Frontal cortex (tissue), 4 donors: Measurements from ENCODE around the gene SH3RF3. TPM values are rescaled to one million over a fixed set of nuclear protein-coding genes. Genes with fewer than 3 reads are reported as not detected.

Experiments
- DNase-seq, 2 donors: peaks; one replicate each; pipeline ENCODE4 v3.0.0; 2012; ENCODE audit warnings: low spot score in 2 of 2
- FAIRE-seq: peaks from 2 replicates; lab custom pipeline; 2012; peaks lifted over from hg19 to GRCh38; lab: Jason Lieb, UNC
- total RNA-seq: library from RNA; depleted of rRNA; stranded (reverse); fragments of >200 nt; gene quantifications from one replicate; pipeline ENCODE4 v1.2.3, GENCODE V29; 2014
- donor health status: control.
- donor health status: control.
- donor health status: control.

Gene SH3RF3
- total RNA-seq, 1 donor from 2014 or later: 9.0 TPM

DNA sequence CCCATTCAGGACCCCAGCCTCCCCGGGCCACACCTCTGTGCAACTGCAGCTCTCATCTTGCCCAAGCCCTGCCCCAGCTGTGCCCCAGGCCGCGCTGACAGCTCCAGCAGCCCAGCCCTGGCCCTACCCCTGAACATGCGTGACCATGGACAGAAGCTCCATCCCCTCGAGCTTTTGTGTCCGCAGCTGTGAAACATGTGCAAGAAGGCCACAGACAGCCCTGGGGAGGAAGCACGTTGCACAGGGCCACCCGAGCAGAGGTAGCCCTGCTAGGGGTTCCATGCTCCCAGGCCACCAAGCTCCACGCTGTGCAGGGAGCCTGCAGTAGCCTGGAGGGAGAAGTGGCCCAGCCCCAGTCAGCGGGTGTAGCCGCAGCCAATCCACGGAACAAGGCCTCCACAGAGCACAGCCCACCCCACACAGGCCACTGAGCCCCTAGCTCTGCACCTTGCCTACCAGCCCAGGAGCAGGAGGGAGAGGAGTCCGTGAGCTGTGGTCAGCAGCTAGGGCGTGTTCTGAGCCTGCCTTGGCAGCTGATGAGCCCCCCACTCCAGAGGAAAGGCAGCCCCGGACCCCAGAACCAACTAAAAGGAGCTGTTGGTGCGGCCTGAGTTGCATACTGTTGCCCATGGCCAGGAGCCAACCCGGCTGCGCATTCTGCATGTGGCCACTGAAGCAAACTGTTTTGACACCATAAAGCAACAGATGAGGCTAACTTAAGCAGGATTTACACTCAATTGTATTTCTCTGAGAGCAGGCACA lies 300.7 kb downstream of the SH3RF3 start:
- FAIRE-seq: no peak
- no peak for DNase-seq

DNA sequence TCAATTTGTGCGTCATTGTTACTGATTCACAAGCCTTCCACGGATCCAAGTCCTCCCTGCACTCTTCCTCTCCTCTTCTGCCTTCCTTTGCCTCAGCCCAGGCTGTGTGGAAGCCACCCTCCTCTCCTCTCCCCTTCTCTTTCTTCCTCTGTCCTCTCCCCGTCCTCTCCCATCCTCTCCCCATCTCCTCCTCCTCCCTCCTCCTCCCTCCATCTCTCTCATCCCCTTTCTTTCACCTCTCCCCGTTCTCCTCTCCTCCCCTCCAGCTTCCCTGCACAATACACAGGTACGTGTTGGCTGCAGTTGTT lies 301.3 kb downstream of the SH3RF3 start:
- FAIRE-seq (no peak), DNase-seq (no peak)

DNA sequence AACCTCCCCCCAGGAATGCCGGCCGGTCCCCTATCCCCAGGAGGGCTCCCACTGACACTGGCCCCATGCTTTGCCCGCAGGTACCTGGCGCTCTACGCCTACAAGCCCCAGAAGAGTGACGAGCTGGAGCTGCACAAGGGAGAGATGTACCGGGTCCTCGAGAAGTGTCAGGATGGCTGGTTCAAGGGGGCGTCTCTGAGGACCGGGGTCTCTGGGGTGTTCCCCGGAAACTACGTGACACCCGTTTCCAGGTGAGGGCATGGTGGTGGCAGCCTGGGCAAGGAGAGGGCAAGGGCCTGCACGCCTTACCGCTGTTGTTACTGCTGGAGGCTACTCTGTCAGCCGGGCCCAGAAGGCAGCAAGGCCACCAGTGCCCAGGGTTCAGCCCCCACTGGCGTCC lies 303.4 kb downstream of the SH3RF3 start:
- DNase-seq (no peak), FAIRE-seq (no peak)

DNA sequence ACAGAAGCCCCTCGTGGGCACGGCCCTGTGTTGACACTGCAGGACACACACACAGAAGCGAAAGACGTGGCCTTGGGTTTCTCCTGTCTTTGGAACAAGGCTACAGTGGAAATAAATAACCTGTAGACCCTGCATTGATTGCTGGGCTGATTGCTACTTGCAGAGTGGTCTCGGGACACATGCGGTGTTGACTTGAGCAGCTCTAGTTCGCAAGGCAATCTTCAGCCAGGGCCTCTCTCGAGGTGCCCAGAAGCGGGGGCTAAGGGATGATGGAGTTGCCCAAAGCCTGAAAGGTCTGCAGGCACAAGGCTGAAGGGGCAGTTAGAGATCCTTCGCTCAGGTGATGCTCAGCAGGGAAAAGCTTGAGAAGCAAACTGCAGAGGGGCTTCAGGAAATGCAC lies 304.5 kb downstream of the SH3RF3 start:
- DNase-seq (no peak), FAIRE-seq (no peak)

DNA sequence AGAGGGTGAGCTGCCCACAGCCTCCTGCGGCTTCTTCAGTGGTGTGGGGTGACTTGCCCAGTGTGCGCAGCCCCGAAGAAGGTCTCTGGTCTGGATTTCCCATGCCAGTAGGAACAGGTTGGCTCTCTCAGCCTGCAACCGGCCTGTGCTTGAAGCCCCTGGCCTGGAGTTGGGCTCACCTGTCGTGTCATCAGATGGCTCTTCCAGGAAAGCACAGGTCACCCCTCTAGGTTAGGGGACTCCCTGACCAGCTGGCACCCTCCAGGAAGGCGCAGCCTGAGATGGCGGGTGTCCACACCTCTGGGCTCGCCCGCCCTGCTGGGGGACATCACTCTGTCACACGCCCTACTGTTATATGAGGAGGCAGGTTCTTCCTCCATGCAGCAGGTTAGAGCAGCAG lies 304.9 kb downstream of the SH3RF3 start:
- no peak for FAIRE-seq

DNA sequence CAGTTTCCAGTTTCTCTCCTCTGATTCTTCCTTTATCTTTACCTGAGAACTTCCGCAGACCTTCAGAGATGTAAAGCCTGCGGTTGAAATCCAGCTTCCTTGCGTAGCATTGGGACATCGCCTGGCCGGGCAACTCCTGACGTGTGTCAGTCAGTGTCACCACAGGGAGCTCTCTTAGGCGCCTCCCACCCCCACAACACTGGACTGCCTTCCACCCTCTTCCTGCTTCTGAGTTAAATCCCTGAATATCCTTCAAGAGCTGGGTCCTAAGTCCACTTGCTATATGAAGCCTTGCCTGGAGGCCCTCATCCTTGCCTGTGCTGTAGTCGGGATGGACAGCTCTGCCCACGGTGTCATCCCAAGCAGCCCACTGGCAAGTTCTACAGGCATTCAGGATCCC lies 305.3 kb downstream of the SH3RF3 start:
- DNase-seq (no peak), FAIRE-seq (no peak)

More for the DNA sequence above, 304.9 kb downstream of the SH3RF3 start:
- no peak for DNase-seq

DNA sequence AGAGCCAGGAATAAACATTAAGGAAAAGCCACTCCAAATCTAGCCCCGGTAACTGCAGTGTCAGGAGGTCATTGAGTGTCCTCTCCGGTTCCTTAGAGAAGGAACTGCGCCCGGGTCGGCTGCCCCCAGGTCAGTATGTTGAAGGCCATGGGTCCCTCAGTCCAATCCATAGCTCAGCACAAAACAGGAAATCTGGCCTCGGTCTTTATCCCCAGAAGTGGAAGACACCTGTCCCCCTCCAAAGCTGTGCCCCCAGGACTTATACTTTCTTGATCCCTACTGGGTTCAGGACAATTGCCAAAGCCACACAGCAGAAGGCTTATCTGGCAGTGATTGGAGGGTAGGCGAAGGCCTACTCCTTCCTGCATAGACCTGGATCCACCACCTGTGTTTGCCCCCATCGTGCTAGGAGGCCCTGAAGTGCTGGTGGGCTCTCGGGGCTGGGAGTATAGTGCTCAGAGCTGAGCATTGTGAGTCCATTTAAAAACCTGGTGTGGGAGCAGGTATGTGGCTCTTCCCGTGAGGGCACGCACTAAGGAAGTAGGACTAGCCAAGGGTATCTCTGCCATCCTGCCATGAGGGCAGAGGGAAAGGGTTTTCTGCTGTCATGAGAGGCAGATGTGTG lies 306.2 kb downstream of the SH3RF3 start:
- FAIRE-seq: no peak
- no peak for DNase-seq

DNA sequence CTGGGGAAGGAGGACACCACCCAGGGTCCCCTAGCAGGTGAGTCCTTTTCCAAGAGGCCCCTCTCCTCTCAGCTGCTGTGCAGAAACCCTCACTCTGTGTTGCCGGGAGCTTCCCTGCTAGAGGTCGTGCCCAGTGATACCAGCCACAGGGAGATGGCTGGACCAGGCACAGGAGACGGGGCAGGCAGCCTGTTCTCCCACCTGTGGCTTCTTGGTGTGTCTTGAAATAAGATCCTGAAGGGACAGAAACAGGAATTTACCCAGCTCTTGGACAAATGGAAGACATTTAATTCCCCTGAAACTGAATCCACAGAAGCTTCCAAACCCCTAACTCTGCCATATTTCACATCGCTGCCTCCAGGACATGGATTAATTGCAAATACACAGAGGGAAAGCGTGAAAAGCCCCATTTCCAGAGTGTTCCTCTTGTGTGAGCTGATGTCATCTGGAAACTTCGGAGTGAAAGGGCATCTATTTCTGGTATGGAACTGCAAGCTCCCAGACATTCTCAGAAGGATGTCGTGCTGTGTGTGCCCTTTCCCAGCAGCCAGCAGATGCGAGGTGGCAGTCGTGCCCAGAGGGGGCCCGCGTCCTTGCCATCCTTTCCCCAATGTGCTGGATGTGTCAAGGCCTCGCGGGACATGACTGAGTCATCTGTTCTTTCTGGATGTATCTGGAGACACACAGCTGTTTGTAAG lies 307.0 kb downstream of the SH3RF3 start:
- DNase-seq: no peak
- no peak for FAIRE-seq

DNA sequence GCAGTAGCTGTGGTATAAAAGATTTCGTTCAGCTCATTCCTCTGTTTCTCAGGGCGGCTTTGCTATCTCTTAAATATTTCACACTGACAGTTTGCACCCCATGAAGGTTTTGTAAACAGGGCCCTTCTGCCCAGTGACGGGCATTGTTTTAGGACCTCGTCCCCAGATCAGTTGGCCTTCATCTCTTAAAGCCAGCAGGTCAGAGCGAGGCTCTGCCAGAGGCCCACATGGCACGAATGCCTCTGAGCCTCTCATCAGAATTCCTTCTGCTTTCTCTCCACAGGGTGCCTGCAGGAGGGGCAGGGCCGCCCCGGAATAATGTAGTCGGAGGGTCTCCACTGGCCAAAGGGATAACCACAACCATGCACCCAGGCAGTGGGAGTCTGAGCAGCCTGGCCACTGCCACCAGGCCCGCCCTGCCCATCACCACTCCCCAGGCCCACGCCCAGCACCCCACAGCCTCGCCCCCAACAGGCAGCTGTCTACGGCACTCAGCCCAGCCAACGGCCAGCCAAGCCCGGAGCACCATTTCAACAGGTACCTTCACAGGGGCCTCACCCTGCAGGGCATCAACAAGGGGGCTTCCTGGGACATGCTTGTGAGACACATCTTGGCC lies 307.7 kb downstream of the SH3RF3 start:
- no peak for FAIRE-seq
- DNase-seq: no peak

DNA sequence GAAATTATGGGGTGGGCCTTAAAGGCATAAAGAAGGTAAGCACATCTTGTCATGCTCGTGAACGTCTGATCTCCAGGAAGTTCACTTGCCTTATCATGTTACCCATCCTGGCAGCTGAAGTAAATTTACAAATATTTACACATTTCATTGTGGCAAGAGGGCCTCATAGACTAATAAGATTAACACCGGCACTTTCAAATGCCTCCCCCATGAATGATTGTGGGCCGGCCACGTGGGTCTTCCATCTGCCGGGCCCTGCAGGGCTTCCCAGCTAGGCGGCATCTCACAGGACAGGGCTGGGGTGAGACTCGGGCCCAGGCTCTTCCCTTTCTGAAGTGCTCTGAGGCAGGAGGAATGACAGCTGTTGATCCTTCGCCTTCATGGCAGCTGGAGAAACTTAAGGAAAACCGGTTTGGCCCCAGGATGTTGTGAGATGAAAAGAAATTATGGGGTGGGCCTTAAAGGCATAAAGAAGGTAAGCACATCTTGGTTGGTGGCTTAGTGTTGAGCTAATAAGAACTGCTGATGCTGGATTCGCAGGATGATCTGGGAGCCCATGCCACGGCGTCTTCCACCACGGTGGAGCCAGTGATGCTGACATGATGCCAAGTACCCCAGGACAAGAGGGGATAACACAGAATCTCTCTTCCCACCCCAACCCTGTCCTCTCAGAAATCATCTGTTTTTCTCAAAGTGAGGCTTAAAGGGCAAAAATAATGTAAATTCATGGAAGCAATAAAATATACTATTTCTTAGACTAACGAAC lies 308.5 kb downstream of the SH3RF3 start:
- no peak for DNase-seq
- no peak for FAIRE-seq

DNA sequence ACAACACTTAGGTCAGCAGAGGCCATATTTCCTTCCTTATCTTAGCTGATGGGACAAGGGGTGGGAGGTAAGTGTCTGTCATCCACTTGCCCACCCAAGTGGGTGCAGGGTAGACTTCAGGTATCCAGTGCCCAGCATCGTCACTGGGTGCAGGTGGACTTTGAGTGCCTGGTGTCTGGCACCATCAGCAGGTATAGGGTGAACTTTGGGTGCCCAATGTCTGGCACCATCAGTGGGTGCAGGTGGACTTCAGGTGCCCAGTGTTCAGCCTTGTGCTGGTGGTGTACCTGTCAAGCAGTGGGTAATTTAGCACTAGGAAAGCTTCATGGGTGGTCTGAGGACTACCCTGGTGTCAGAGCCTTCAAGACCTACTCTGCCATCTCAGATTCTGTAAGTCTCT lies 309.1 kb downstream of the SH3RF3 start:
- FAIRE-seq (no peak), DNase-seq (no peak)

DNA sequence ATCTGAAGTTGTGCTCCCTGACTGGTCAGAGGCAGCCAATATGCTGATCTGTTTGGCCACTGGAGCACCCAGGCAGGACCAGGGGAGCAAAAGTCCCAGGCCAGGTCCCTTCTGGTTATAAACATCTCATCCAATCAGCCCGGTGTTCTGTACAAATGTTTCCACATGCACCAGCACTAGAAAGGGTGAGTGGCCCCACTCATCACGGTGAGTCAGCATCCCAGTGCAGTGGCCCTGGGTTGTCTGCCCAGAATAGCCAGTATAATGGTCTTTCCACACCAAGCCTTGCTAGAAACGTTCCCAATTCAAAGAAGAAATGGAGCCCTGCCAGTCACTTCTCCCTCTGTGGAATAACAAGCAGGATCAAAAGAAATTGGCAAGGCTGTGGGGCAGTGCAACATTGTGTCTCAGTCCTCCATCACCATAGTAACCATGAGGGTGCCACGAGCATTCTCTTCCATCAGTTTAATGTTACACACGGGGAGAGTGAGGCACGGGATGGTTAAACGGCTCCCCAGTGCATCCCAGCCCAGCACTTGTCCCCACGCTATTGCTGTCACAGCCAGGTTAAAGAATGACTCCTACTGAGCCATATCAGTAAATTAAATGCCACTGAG lies 309.9 kb downstream of the SH3RF3 start:
- DNase-seq (peak; percentile 36 to 61), FAIRE-seq (no peak)

DNA sequence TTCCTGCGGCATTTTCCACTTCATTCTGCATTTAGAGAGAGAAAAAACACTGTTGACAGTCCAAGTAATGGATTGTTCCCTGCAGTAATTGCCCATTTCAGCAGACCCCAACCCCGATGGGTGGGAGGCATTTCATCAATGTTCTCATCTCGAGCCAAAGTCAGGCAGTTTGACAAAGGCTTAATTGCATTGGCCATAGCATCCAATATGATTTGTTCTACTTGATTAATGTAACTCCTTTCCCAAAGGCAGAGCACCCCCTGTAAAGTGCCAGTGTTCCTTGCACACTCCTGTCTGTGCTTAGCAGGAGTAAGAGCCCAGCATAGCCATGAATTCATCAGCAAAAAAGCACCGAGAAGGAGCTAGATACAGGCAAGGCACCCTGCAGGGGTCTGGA lies 310.4 kb downstream of the SH3RF3 start:
- DNase-seq: no peak
- no peak for FAIRE-seq

DNA sequence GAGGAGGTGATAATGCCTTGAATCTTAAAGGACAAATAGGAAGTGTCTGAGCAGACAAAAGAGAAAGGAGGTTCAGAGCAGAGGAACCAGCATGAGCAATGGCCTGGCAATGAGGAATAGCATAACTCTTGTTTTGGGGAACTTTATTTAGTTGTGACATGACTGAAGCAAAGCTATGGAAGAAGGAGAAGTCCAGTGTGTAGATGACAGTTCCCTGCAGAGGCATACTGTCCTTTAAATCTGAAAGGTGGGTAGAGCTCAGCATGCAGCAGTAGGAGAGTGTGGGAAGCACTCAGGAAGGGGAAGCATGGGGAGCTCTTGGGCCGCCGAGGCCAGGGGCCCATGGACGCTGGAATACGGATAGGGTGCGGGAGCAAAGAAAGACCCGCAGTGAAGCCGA lies 311.0 kb downstream of the SH3RF3 start:
- FAIRE-seq (no peak), DNase-seq (no peak)

DNA sequence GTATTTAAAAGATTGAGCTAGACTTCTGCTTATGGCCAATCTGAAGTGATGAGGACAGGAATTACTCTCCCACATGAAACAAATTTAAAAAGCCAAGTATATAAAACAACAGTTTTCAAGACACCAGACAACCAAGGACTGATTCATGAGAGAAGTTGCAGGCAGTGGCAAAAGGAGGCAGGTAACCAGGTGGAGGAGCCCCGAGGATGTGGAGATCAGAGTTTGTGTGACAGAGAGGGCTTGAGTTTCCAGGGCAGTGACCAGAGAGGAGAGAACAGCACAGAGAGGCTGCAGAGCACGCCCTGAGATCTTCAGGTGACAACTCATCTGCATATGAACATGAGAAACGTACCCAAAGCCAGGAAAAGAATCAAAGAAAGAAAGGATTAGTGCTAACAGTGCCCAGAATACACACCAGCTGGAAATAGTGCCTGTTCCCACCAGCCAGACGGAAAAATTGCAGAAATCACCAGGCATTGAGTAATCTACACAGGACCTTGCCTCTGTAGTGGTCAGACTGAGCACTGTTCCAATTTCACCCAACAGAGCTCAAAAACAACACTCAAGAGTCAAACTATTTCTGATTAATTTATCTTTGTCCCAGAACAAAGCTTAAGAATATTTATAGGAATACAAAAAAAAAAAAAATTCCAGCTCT lies 311.6 kb downstream of the SH3RF3 start:
- DNase-seq (no peak), FAIRE-seq (no peak)

DNA sequence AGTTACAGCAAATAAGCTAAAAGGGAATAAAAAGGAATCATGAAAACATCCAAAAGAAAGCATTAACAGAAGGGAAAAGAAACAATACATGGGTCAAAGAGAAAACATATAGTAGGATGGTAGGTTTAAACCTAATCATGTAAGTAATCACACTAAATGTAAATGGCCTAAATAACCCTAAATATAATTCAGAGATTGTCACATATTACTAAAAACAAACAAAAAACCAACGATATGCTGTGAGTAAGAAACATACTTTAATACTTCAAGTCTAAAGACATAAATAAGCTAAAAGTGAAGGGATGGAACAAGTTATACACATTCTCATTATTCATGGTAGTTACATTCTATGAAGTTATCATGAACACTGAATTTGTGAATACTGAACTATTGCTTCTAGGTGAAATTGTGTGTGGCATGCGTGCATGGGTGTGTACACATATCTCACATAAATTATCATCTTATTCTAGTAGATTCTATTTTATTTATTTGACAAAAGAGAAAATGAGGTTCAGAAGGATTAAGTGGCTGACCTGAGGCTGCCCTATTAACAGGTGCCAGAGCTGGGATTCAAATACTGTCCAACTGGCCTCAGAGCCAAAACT lies 313.8 kb downstream of the SH3RF3 start:
- no peak for DNase-seq
- FAIRE-seq: no peak

DNA sequence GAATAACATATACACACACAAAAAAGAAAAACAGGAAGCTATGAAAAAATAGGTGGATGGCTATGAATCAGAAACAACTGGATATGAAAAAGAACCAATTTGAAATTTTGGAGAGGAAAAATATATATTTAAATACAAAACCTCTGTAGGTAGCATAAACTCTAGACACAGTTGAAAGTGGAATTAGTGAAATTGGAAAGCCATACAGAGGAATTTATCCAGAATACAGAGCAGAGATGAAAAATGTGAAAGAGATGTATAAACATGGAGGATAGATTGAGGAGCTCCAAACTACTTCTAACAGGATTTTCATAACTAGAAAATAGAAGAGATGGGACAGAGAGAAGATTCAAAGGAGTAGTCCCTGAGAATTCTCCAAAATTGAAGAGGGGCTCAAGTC lies 315.9 kb downstream of the SH3RF3 start:
- no peak for DNase-seq
- no peak for FAIRE-seq

DNA sequence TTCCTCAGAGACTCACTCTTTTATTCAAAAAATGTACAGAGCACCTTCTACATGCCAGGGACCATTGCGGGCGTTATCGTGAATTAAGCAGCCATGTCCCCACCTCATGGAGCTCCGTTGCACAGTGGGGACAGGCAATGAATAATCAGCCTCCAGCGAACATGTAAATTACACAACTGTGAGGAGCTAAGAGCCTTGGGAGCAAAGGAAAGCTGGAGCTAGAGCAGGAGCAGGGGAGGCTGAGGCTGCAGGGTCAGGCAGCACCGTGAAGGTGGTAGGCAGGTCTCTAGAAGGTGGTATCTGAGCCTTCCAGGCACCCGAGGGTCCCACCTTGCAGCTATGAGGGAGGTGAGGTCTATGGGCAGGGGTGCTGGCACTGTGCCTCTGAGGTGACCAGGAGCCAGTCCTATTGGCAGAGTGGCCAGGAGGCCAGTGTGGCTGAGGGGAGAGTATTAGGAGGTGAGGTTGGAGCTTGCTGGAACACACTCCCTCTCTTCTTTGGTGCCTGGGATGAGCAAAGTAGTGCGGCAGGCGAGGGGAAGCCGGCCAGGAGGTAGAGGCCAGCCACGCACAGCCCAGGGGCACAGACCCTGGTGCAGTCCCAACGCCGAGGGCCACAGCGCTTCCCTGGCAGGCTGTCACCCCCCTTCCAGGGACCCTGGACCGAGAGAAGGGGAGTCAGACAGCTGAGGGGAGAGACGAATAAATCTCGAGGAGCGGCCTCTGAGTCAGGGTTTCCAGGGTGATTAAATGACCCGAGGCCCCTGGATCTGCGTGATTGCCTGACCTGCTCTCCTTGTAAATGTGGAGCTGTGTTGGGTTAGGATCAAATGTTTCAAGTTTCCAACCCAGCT lies 317.5 kb downstream of the SH3RF3 start:
- no peak for FAIRE-seq
- DNase-seq: no peak
